Measurements from ENCODE around the gene USP44.
"Not testable (repeated sequence)": the region's sequence is repeated elsewhere in the genome, so short reads cannot be mapped to it uniquely, and the experiment has no call there.

Gene USP44

DNA sequence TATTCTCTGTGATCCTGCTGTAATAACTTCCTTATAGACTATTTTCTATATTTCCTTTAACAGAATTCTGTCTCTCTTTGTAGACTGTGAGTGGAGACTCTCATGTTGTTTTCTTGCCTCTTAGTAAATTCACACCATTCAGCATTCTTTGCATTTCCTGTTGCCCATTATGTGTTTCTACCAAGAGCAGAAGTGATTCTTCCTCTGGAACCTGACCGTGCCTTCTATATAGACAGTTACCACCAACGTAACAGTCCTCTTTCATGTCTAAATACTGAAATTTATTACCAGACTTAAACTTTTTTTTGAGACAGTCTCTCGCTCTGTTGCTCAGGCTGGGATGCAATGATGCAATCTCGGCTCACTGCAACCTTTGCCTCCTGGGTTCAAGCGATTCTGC, 46.2 kb downstream of the USP44 start:
- no peak for DNase-seq

DNA sequence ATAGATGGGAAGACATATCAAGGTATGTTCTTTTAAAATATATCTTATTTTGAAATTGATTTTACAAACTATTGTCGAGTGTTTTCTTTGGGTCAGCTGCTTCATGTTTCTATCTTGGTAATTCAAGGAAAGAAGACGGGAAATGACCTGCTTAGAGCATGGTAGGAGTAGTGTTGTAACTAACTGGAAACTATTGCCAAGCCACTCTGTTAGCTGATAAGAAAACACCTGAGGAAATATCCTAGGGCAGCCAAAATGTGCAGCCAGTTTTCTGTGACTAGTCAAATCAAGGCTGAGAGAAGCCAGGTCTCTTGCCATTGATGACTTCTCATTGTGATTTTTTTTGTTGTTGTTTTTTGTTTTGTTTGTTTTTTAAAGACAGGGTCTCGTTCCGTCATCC, 47.1 kb downstream of the USP44 start:
- DNase-seq: no peak

DNA sequence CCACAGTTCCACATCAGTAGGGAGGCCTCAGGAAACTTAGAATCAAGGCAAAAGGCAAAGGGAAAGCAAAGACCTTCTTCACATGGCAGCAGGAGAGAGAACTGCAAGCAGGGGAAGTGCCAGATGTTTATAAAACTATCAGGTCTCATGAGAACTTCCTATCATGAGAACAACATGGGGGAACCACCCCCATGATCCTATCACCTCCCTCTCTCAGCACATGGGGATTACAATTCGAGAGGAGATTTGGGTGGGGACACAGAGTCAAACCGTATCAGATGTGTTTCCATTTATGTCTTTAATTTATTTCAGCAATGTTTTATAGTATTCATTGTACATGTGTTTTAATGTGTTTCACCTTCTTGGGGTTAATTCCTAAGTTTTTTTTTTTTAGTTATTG, 51.5 kb downstream of the USP44 start:
- DNase-seq: no peak

DNA sequence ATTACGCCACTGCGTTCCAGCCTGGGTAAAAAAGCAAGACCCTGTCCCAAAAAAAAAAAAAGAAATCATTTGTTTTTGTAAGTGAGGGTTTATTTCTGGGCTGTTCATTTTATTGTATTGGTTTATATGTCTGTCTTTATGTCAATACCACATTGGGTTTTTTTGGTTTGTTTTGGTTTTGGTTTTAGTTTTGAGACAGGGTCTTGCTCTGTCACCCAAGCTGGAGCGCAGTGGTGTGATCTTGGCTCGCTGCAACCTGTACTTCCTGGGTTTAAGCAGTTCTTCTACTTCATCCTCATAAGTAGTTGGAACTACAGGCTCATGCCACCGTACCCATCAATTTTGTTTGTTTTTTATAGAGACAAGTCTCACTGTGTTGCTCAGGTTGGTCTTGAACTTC, 52.3 kb downstream of the USP44 start:
- no peak for DNase-seq

DNA sequence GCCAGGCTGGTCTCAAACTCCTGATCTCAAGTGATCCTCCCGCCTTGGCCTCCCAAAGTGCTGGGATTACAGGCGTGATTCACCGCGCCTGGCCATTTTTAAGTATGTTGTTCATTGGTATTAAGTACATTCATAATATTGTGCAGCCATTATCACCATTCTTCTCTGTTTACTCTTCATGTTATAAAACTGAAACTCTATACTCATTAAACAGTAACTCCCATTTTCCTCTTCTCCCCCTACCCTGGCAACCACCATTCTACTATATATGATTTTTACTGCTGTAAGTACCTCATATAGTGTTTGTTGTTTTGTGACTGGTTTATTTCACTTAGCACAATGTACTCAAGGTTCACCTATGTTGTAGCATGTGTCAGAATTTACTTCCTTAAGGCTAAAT, 54.2 kb downstream of the USP44 start:
- DNase-seq: no peak

DNA sequence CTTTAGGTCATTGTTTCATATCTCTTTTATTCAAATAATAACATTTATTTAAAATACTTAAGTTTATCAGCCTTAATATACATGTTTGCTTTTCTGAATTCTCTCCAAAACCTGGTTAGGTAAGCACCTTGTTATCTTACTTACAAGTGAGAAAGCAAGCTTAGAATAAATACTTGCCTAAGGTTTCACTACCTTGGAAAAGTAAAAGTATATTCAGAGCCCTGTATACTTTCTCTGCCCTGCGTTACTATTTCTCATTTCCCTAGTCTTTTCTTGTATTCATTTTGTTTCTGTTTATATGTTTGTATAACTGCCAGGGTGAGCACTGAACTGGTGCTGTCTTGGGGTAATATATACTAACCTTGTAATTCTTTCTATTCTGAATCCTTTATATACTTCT, 55.8 kb downstream of the USP44 start:
- no peak for DNase-seq

DNA sequence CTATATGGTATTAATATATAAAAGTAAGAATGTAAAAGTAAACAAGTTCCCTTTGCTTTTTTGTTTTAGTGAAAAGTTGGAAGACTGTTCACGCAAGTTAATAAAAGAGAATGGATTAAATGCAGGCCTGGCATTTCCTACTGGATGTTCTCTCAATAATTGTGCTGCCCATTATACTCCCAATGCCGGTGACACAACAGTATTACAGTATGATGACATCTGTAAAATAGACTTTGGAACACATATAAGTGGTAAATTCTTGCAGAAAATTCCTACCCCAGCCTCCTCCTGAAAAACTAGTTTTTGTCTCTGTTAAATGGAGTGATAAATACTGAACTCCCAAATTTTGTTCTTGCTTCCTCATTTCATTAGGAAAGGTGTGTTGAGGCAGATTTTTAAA, 56.4 kb downstream of the USP44 start:
- DNase-seq: no peak

DNA sequence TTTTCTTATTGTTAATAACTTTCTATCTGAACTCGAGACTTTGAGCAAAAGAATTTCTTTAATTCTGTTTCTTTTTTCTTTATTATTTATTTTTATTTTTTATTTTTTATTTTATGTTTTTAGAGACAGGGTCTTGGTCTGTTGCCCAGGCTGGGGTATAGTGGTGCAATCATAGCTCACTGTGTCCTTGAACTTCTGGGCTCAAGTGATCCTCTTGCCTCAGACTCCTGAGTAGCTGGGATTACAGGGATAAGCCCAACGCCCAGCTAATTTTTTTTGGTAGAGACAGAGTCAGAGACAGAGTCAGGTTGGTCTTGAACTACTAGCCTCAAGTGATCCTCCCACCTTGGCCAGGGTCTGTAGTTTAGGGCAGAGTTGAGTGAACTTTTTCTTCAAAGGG, 58.8 kb downstream of the USP44 start:
- no peak for DNase-seq

DNA sequence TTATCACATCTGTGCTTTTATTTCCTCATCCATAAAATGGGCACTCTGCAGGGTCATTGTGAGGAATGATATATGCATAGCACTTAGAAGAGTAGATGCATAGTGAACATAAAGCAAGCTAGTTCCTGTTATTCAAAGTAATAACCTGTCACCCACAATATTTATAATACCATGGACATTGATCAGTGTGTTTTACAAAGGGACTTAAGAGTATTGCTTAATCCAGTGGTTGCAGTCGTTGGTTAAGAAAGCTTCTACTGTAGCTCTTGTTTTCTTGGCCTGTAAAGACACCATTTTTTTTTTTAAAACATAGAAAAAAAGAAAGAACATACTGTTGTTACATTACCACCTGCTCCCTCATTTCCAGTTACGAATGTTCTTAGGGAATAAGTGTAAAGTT, 64.3 kb downstream of the USP44 start:
- no peak for DNase-seq

DNA sequence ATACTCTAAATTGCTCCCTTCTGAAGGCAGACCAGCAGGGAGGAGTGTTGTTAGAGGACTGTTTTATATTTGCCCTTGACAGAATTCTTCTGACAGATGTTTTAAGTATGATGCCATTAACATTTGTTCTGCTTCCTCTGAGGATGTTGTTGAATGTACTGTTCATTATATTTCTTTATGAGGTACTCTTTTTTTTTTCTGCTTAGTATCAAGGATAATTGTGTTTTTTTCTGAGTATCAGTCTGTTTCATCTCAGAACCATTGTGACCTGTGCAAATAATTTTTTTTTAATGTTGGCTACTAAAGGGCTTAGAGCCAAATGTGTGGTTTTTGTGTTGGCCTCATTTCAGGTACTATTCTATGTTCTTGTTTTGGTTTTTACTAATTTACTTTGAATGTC, 66.8 kb downstream of the USP44 start:
- DNase-seq: no peak

DNA sequence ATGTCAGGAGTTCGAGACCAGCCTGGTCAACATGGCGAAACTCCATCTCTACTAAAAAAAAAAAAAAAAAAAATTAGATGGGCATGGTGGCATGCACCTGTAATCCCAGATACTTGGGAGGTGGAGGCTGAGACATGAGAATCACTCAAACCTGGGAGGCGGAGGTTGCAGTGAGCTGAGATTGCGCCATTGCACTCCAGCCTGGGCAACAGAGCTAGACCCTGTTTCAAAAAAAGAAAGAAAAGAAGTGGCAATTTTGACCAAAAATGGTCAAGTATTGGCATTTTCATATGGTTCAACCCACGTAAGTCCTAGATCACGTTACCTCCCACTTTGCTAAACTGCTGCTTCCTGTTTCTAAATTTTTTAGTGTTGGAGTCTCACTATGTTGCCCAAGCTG, 68.7 kb downstream of the USP44 start:
- DNase-seq: not testable (repeated sequence)

DNA sequence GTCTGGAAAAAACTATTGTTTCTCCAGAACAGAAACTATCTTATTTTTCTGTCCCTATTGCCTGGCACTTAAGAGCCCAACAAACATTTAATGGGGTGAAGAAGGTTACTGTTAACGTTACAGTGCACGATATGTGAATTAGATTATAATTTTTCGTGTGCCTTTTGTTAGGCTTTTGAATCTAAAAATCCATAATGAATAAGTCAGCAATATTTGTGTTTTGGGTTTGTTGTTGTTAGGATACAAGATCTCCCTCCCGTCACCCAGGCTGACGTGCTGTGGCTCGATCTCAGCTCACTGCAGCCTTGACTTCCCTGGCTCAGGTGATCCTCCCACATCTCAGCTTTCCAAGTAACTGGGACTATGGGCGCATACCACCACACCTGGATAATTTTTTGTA, 69.4 kb downstream of the USP44 start:
- no peak for DNase-seq

DNA sequence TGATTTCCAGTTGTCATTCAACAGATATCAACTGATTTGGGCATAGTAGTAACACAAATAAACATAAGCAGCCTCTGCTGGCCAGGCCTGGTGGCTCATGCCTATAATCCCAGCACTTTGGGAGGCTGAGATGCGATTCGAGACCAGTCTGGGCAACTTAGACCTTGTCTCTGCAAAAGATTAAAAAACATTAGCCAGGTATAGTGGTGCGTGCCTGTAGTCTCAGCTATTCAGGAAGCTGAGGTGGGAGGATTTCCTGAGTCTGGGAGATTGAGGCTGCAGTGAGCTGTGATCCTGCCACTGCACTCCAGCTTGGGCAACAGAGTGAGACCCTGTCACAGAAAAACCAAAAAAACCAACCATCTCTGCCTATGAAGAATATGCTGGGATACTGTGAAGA, 70.2 kb downstream of the USP44 start:
- DNase-seq: no peak

DNA sequence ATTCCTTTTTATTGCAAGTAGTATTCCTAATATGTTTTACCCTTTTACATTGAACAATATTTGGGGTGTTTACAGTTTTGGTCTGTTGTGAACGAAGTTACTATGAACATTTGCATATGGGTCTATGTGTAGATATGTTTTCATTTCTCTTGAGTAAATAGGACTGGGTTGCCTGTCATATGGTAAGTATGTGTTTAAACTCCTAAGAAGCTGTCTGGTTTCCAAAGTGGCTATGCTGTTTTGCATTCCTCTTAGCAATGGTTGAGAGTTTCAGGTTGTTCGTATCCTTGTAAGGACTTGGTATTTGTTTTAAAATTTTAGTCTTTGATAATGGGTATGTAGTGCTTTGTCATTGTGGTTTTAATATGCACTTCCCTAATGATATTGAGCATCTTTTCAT, 71.0 kb downstream of the USP44 start:
- DNase-seq: no peak

DNA sequence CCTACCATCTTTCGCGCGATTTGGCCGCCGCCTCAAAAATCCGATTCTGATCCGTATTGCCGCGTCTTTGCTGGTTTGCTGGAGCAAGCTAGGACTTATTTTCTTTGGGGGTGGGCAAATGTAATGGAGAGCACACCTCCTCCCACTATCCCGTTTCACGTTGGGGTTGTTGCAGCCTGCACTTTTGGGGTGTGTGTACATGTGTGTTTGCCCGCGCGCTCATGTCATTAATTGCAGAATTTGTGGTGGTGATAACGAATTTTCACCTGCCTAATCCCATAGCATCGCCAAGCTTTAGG, 76.7 kb downstream of the USP44 start:
- no peak for DNase-seq

DNA sequence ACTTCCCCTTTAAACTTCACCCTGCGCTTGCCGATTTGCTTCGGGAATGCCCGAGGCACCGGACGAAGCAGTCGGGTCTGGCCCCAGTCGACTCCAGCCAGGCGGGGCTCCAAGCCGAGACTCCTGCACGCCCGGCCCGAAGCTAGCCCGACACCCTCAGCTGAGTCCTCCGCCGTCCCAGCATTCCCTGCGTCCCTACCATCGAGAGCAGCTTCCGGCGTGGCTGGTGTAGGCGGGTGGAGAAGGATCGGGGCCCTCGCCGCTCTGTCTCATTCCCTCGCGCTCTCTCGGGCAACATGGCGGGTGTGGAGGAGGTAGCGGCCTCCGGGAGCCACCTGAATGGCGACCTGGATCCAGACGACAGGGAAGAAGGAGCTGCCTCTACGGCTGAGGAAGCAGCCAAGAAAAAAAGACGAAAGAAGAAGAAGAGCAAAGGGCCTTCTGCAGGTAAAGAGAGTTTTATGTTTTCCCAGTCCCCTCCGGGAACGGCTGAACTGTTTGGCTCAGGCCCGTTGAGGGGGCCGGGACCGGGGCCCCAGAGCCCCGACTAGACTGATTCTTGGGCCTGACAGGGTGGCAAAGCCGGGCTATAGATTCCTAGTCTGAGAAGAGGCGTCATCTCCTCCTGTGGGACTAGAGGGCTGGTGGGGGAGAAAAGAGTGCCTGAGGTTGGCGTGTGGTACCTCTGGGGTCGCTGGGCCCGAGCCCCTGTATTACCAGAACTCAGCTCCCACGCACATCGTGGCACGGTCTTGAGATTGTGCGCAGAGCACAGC, 77.2 kb downstream of the USP44 start, which contains the start of gene METAP2:
Gene METAP2 (plus strand): TSS at position 269 of the 776 bp plus-strand sequence. CDS start 28 bp downstream, at position 297.
- peak; percentile 35 for DNase-seq

DNA sequence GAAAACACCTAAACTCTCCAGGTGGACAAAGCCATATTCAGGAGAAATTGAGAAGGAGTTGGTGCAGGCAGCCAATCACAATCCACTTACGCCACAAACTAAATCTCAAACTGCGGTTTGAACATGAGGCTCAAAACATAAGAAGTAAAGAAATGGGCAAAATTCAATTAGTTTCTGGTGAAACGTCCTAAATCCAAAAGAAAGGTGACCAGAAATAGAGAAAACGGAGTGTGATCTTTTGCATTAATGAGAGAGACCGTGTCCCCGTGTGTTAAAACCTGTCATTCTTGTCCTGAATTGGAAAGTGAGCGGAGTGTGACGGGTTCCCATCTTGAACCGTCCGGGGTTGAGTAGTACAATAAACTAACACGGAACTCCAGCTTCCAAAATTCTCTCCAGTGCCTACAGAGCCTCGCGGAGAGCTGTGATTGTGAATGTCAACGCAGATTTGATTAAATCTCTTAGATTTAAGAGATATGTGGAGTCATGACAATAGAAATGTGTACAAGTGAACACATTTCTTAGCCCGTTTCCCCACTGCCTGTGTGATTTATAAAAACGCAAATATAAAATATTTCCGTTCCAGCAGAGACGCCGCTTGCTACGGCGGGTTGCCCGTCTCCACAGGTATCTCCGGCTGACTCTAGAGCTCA, 77.9 kb downstream of the USP44 start:
- no peak for DNase-seq

DNA sequence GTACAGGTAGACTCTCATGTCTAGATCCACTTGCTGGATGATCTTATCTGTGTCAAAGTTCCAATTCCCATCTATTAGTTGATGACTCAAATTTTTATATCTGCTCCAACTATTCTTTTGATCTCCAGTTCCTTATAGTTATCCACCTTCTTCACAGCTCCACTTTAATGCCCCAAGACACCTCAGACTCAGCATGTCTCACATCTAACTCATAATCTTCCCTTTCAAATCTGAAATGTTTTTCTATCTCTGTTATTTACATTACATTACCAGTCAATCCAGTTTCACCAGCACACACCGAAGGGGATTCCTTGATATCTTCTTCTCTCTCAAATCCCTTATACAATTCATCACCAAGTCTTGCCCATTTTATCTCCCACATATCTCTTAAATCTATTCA, 81.0 kb downstream of the USP44 start:
- no peak for DNase-seq

All from NCI-H1436 treated with DMSO at 0.1 percent for 48 hours (cell line).